ENCODE results near the gene DCAF4.

Gene DCAF4

GRCh38 chr14:72926292-72927028 lies at the start of gene DCAF4:
Gene DCAF4 (plus strand): TSS chr14:72926464. CDS start chr14:72937979, 11,515 bp downstream.
- DNase-seq: peak; percentile 98

GRCh38 chr14:72876710-72877063 lies 49.6 kb upstream of the DCAF4 start:
- DNase-seq: no peak

GRCh38 chr14:72878746-72879145 lies 47.5 kb upstream of the DCAF4 start:
- no peak for DNase-seq

- DNase-seq: no peak
Measured at GRCh38 chr14:72879431-72879830, 46.8 kb upstream of the DCAF4 start.

- DNase-seq: no peak
Measured at GRCh38 chr14:72880164-72880563, 46.1 kb upstream of the DCAF4 start.

- DNase-seq: no peak
Measured at GRCh38 chr14:72880820-72881219, 45.4 kb upstream of the DCAF4 start.

GRCh38 chr14:72881543-72881942 lies 44.7 kb upstream of the DCAF4 start:
- DNase-seq: no peak

GRCh38 chr14:72882047-72882446 lies 44.2 kb upstream of the DCAF4 start:
- DNase-seq: no peak

GRCh38 chr14:72882463-72882862 lies 43.8 kb upstream of the DCAF4 start:
- no peak for DNase-seq

- no peak for DNase-seq
Measured at GRCh38 chr14:72883109-72883508, 43.2 kb upstream of the DCAF4 start.

- DNase-seq: no peak
Measured at GRCh38 chr14:72883961-72884360, 42.3 kb upstream of the DCAF4 start.

- DNase-seq: no peak
Measured at GRCh38 chr14:72884386-72884785, 41.9 kb upstream of the DCAF4 start.

- DNase-seq: no peak
Measured at GRCh38 chr14:72887514-72887913, 38.8 kb upstream of the DCAF4 start.

GRCh38 chr14:72888192-72888591 lies 38.1 kb upstream of the DCAF4 start:
- peak; percentile 81 for DNase-seq

GRCh38 chr14:72888636-72889201 lies 37.5 kb upstream of the DCAF4 start:
- DNase-seq: no peak

- no peak for DNase-seq
Measured at GRCh38 chr14:72889366-72889765, 36.9 kb upstream of the DCAF4 start.

- DNase-seq: no peak
Measured at GRCh38 chr14:72891666-72892102, 34.6 kb upstream of the DCAF4 start.

GRCh38 chr14:72892103-72892878 lies 34.0 kb upstream of the DCAF4 start:
- peak; percentile 58 for DNase-seq

- DNase-seq: no peak
Measured at GRCh38 chr14:72892879-72893635, 33.2 kb upstream of the DCAF4 start.

GRCh38 chr14:72893636-72894322 lies 32.5 kb upstream of the DCAF4 start, which contains the start of gene DPF3:
Gene DPF3 (minus strand): TSS chr14:72894101. CDS start chr14:72894088, 13 bp downstream.
- peak; percentile 94 for DNase-seq

- no peak for DNase-seq
Measured at GRCh38 chr14:72894323-72894622, 32.0 kb upstream of the DCAF4 start.

GRCh38 chr14:72894623-72895378 lies 31.5 kb upstream of the DCAF4 start:
- no peak for DNase-seq

Data from kidney glomerular epithelial cell (primary cell).